NB4 (cell line): ENCODE results near the gene LAMTOR3.
A peak's percentile ranks its signal among the peaks of the same experiment; 100 is the strongest.

Experiments
- DNase-seq: peaks from one replicate; pipeline ENCODE4 v3.0.0; 2010; ENCODE audit warnings: low read depth
- H3K4me3 ChIP-seq: one replicate; pipeline ENCODE4 v1.5.1; 2011; ENCODE audit warnings: mild to moderate bottlenecking, low read depth, low read length, moderate library complexity
- MYC ChIP-seq: IDR thresholded peaks from 2 replicates; pipeline ENCODE4 v1.6.1; 2011; ENCODE audit warnings: low read depth, low read length
- POLR2A ChIP-seq: IDR thresholded peaks from 2 replicates; pipeline ENCODE4 v1.6.1; 2011; ENCODE audit warnings: mild to moderate bottlenecking; ENCODE audit not compliant: insufficient read length; ENCODE audit errors: extremely low read depth
- TF ChIP-seq, protein P1 (sequence below): IDR thresholded peaks from one replicate; pipeline ENCODE4 v1.5.1; 2012; ENCODE audit warnings: low read depth, low read length
- TF ChIP-seq, protein P2 (sequence below): IDR thresholded peaks from 2 replicates; pipeline ENCODE4 v1.6.1; 2011; ENCODE audit warnings: low read depth, low read length

The LAMTOR3 gene

GRCh38 chr4:99861120-99861905 lies 32.9 kb downstream of the LAMTOR3 start:
- no peak overlapping the region for H3K4me3 ChIP-seq
- TF ChIP-seq, protein P1, sequence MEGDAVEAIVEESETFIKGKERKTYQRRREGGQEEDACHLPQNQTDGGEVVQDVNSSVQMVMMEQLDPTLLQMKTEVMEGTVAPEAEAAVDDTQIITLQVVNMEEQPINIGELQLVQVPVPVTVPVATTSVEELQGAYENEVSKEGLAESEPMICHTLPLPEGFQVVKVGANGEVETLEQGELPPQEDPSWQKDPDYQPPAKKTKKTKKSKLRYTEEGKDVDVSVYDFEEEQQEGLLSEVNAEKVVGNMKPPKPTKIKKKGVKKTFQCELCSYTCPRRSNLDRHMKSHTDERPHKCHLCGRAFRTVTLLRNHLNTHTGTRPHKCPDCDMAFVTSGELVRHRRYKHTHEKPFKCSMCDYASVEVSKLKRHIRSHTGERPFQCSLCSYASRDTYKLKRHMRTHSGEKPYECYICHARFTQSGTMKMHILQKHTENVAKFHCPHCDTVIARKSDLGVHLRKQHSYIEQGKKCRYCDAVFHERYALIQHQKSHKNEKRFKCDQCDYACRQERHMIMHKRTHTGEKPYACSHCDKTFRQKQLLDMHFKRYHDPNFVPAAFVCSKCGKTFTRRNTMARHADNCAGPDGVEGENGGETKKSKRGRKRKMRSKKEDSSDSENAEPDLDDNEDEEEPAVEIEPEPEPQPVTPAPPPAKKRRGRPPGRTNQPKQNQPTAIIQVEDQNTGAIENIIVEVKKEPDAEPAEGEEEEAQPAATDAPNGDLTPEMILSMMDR = no peak
- TF ChIP-seq, protein P2, sequence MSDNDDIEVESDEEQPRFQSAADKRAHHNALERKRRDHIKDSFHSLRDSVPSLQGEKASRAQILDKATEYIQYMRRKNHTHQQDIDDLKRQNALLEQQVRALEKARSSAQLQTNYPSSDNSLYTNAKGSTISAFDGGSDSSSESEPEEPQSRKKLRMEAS = no peak
- TF ChIP-seq POLR2A (no peak), MYC (no peak)
- DNase-seq = peak; percentile 31

GRCh38 chr4:99860521-99860920 lies 33.7 kb downstream of the LAMTOR3 start:
- TF ChIP-seq, protein P1 = no peak
- DNase-seq = no peak
- H3K4me3 ChIP-seq = no peak overlapping the region

GRCh38 chr4:99859618-99860017 lies 34.6 kb downstream of the LAMTOR3 start:
- TF ChIP-seq, protein P2 = no peak
- no peak for TF ChIP-seq POLR2A
- no peak for TF ChIP-seq MYC
- TF ChIP-seq, protein P1 = no peak
- no peak for DNase-seq
- no peak overlapping the region for H3K4me3 ChIP-seq

GRCh38 chr4:99857307-99857706 lies 36.9 kb downstream of the LAMTOR3 start:
- no peak for TF ChIP-seq POLR2A
- H3K4me3 ChIP-seq = peak overlapping the region; percentile 25
- peak; percentile 62 for DNase-seq

- TF ChIP-seq, protein P1 = no peak
- TF ChIP-seq, protein P2 = no peak
- no peak for TF ChIP-seq MYC
- no peak for TF ChIP-seq POLR2A
- DNase-seq = peak; percentile 83
- no peak overlapping the region for H3K4me3 ChIP-seq
Measured at GRCh38 chr4:99856166-99856565, 38.1 kb downstream of the LAMTOR3 start.

DNA sequence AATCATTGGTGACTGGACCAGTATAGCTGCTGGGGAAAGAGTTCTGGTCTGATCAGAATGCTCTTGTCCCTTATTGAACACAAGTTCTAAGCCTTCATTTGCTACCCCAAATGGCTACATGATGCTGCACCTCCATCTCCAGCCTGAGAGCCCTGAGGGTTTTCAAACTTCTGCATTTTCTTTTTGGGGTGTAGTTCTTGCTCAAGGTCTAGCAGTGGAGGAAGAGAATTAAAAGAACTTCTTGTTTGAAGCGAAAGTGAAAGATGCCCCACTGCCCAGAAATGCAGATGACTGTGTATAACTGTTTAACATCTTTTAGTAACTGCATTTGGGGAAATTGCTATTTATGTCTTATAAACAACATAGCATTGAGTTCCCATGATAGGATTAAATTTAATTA lies 38.5 kb downstream of the LAMTOR3 start:
- TF ChIP-seq POLR2A (no peak), MYC (no peak)
- TF ChIP-seq, protein P1 = no peak
- TF ChIP-seq, protein P2 = no peak
- peak; percentile 70 for DNase-seq
- no peak overlapping the region for H3K4me3 ChIP-seq
